Gastroesophageal sphincter (tissue), 3 donors: ENCODE results near the gene TMC6.

Source experiments
- CTCF ChIP-seq, 4 experiments: fragments of 200-600 bp in 2 of 4; fragments of 450-650 bp in 2 of 4; sonication (generic) in 1 of 4; IDR thresholded peaks; one replicate each; pipeline ENCODE4 v1.5.1; 2017 to 2019; ENCODE audit warnings: antibody characterized with exemption in 4 of 4, mild to moderate bottlenecking in 2 of 4, moderate library complexity in 2 of 4
- POLR2AphosphoS5 ChIP-seq: sonication (generic); formaldehyde crosslinking; IDR thresholded peaks from one replicate; pipeline ENCODE4 v1.6.1; 2017; ENCODE audit warnings: antibody characterized with exemption

GRCh38 chr17:78107457-78107856 lies 21.1 kb downstream of the TMC6 start:
- TF ChIP-seq CTCF (IDR thresholded peaks at IDR 0.05), result no peak
- no peak for TF ChIP-seq POLR2AphosphoS5
